Left ventricle myocardium inferior (tissue), 1 donor: ENCODE data around the gene LMF1. TPM values are rescaled to one million over a fixed set of nuclear protein-coding genes. Genes with fewer than 3 reads are reported as not detected.
A peak's percentile ranks its signal among the peaks of the same experiment; 100 is the strongest.

Source experiments
- DNase-seq: peaks from one replicate; pipeline ENCODE4 v3.0.0-alpha.2; 2020
- H3K27ac ChIP-seq: fragments of 200-600 bp; replicated peaks from 2 replicates; pipeline ENCODE4 v1.8.0; 2021
- H3K27me3 ChIP-seq: fragments of 200-600 bp; 2 replicates; pipeline ENCODE4 v1.8.0; 2021; ENCODE audit warnings: low read depth
- H3K36me3 ChIP-seq: fragments of 200-600 bp; 2 replicates; pipeline ENCODE4 v1.8.0; 2021
- H3K4me1 ChIP-seq: fragments of 200-600 bp; 2 replicates; pipeline ENCODE4 v1.8.0; 2021
- H3K4me3 ChIP-seq: fragments of 200-600 bp; 2 replicates; pipeline ENCODE4 v1.8.0; 2021; ENCODE audit warnings: mild to moderate bottlenecking, moderate library complexity
- H3K9me3 ChIP-seq: fragments of 200-600 bp; replicated peaks from 2 replicates; pipeline ENCODE4 v1.8.0; 2021
- CTCF ChIP-seq: fragments of 200-600 bp; IDR thresholded peaks from 2 replicates; pipeline ENCODE4 v1.8.0; 2021; ENCODE audit warnings: antibody characterized with exemption, mild to moderate bottlenecking, borderline replicate concordance
- intact Hi-C: fragments of 100-400 bp; cut with micrococcal nuclease; formaldehyde crosslinking; loops from one replicate; pipeline ENCODE4 v1.11.0; 2022
- total RNA-seq: library from RNA; stranded (reverse); fragmentation: NEBNext Ultra II Directional; extraction: Animal tissue kit (Norgen Biotek cat#: 25700); gene quantifications from one replicate; pipeline ENCODE4 v1.2.1, GENCODE V29; 2021
- donor health status: DM: no; HTN: yes; CAD: no; lungs with severe emphysema.

Gene LMF1
- total RNA-seq, 1 donor from 2014 or later = 6.6 TPM

GRCh38 chr16:907361-907760, 63.4 kb downstream of the LMF1 start:
- TF ChIP-seq CTCF = no peak
- Histone ChIP-seq H3K36me3 (peaks cover 45% of the 10 kb centered on the region), H3K4me3 (no peak overlapping the region), H3K27ac (no peak overlapping the region), H3K27me3 (no peaks in the 10 kb centered on the region), H3K9me3 (peaks cover 19% of the 10 kb centered on the region), H3K4me1 (no peaks in the 10 kb centered on the region)
- no peak for DNase-seq
- intact Hi-C loops = no loop called here

DNA sequence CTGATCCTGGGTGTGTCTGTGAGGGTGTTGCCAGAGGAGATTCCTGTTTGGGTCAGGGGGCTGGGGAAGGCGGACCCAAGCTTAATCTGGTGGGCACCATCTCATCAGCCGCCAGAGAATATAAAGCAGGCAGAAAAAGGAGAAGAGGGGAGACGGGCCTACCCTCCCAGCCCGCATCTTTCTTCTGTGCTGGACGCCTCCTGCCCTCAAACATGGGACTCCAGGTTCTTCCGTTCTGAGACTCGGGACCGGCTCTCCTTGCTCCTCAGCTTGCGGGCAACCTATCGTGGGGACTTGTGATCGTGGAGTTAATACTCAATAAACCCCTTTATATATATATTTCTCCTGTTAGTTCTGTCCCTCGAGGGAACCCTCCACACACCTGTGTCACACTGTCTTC, 64.5 kb downstream of the LMF1 start:
- Histone ChIP-seq H3K27me3 (no peaks in the 10 kb centered on the region), H3K9me3 (peaks cover 19% of the 10 kb centered on the region), H3K4me1 (peaks cover 5% of the 10 kb centered on the region), H3K4me3 (no peak overlapping the region), H3K36me3 (peaks cover 45% of the 10 kb centered on the region), H3K27ac (no peak overlapping the region)
- no peak for TF ChIP-seq CTCF
- DNase-seq = no peak
- intact Hi-C loops = no loop called here

GRCh38 chr16:901715-902601, 68.8 kb downstream of the LMF1 start:
- Histone ChIP-seq H3K27ac (peak overlapping the region; percentile 36), H3K4me1 (peaks cover 5% of the 10 kb centered on the region), H3K27me3 (no peaks in the 10 kb centered on the region), H3K4me3 (no peak overlapping the region), H3K36me3 (peaks cover 12% of the 10 kb centered on the region), H3K9me3 (peaks cover 8% of the 10 kb centered on the region)
- DNase-seq = no peak
- no peak for TF ChIP-seq CTCF
- intact Hi-C loops = no loop called here

DNA sequence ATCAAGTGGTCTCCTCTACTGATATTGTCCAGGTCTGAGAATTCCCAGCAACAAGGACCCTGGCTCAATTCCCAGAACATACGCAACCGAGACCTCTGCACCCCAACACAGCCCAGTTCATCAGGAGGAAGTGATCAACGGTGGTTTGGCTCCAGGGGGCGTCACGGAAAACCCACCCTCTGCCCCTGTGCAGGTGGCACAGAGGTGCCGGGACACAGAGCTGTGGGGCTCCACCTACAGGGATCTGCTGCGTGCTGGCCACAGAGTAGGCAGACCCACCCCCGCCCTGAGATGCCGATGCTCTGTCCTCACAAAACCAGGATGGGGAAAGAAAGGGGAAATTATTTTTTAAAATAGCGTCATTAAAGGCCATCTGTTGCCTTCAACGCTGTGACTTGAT, 69.6 kb downstream of the LMF1 start:
- intact Hi-C loops = no loop called here
- no peak overlapping the region for H3K4me3 ChIP-seq
- no peak for TF ChIP-seq CTCF

GRCh38 chr16:900211-900610, 70.6 kb downstream of the LMF1 start:
- H3K27me3 ChIP-seq = no peaks in the 10 kb centered on the region
- intact Hi-C loops = no loop called here
- no peak for DNase-seq
- no peak overlapping the region for H3K4me3 ChIP-seq
- H3K36me3 ChIP-seq = no peaks in the 10 kb centered on the region
- H3K9me3 ChIP-seq = no peaks in the 10 kb centered on the region
- no peak overlapping the region for H3K27ac ChIP-seq
- TF ChIP-seq CTCF = no peak
- peaks cover 5% of the 10 kb centered on the region for H3K4me1 ChIP-seq

More for the DNA sequence above, 69.6 kb downstream of the LMF1 start:
- H3K4me1 ChIP-seq = peaks cover 5% of the 10 kb centered on the region
- H3K27me3 ChIP-seq = no peaks in the 10 kb centered on the region
- peaks cover under 1% of the 10 kb centered on the region for H3K9me3 ChIP-seq
- H3K36me3 ChIP-seq = peaks cover 4% of the 10 kb centered on the region
- DNase-seq = no peak
- no peak overlapping the region for H3K27ac ChIP-seq
